BLaER1 treated with 17β-estradiol and CSF1 and Interleukin-3, amounts not matched to agents 10 nM and 100 nM (cell line): ENCODE measurements around the gene SDK1.

Source experiments
- H3K27ac ChIP-seq, 11 experiments: shearing (Covaris generic); formaldehyde crosslinking; 2 replicates each; pipeline ENCODE4 v1.8.1; 2022
- H3K27me3 ChIP-seq, 11 experiments: shearing (Covaris generic); formaldehyde crosslinking; 2 replicates each; pipeline ENCODE4 v1.8.1; 2022
- H3K36me3 ChIP-seq, 11 experiments: shearing (Covaris generic); formaldehyde crosslinking; 2 replicates each; pipeline ENCODE4 v1.8.1; 2022
- H3K4me1 ChIP-seq, 10 experiments: shearing (Covaris generic); formaldehyde crosslinking; 2 replicates each; pipeline ENCODE4 v1.8.1; 2022
- H3K4me2 ChIP-seq, 11 experiments: shearing (Covaris generic); formaldehyde crosslinking; 2 replicates each; pipeline ENCODE4 v1.8.1; 2022
- H3K4me3 ChIP-seq, 10 experiments: shearing (Covaris generic); formaldehyde crosslinking; 2 replicates each; pipeline ENCODE4 v1.8.1; 2022
- H3K9ac ChIP-seq, 11 experiments: shearing (Covaris generic); formaldehyde crosslinking; 2 replicates each; pipeline ENCODE4 v1.8.1; 2022
- H3K9me3 ChIP-seq, 11 experiments: shearing (Covaris generic); formaldehyde crosslinking; replicated peaks in 1 of 11; 2 replicates each; pipeline ENCODE4 v1.8.1; 2022
- H4K20me1 ChIP-seq, 11 experiments: shearing (Covaris generic); formaldehyde crosslinking; 2 replicates each; pipeline ENCODE4 v1.8.1; 2022
- Cebpa-rat ChIP-seq, 11 experiments: shearing (Covaris generic); IDR thresholded peaks; 2 replicates each; pipeline ENCODE4 v1.8.1; 2022

The SDK1 gene

DNA sequence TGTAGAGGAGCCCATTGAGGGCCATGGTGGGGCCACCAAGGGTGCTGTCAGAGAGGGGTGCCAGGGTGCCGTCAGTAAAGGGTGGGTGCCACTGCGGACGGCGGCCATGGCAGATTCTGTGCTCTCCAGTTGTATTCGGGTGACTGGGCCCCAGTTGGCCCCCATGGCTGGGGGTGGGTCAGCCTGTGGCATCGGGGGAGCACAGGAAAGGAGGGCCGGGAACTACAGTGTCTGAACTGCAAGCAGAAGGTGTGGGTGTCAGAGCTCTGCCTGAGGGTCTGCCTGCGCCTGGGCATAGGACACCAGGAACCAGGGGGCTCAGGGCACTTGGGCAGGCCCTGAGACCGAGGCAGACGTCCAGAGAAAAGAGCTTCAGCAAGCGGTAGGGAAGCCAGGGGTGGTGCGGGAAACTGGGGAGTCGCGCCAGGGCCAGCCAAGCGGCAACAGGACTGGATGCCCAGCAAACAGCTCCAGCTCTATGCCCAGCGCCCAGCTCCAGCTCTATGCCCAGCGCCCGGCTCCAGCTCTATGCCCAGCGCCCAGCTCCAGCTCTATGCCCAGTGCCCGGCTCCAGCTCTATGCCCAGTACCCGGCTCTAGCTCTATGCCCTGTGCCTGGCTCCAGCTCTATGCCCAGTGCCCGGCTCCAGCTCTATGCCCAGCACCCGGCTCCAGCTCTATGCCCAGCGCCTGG lies 878.8 kb downstream of the SDK1 start:
- no peak for TF ChIP-seq Cebpa-rat (IDR thresholded peaks at IDR 0.05)
- Histone ChIP-seq H3K27me3 (no peaks in the 10 kb centered on the region), H3K27ac (no peak overlapping the region), H3K4me2 (no peak overlapping the region), H3K36me3 (no peaks in the 10 kb centered on the region), H3K9ac (no peak overlapping the region), H4K20me1 (no peaks in the 10 kb centered on the region; a peak in 1 of 22 replicates), H3K4me1 (peaks cover 0 to 1% (median 0%) of the 10 kb centered on the region in 10 experiments; a peak in 3 of 20 replicates), H3K4me3 (no peak overlapping the region), H3K9me3 (peaks cover 0 to 24% (median 10%) of the 10 kb centered on the region in 11 experiments; a peak in 14 of 22 replicates)

GRCh38 chr7:4181446-4181845 lies 880.4 kb downstream of the SDK1 start:
- no peaks in the 10 kb centered on the region; a peak in 1 of 22 replicates for H4K20me1 ChIP-seq
- no peaks in the 10 kb centered on the region for H3K36me3 ChIP-seq
- no peak for TF ChIP-seq Cebpa-rat (IDR thresholded peaks at IDR 0.05)
- no peaks in the 10 kb centered on the region for H3K27me3 ChIP-seq
- peaks cover 10 to 17% (median 15%) of the 10 kb centered on the region in 10 experiments; a peak in 18 of 20 replicates for H3K4me1 ChIP-seq
- H3K4me2 ChIP-seq = no peak overlapping the region
- H3K9me3 ChIP-seq = peaks cover 0 to 24% (median 10%) of the 10 kb centered on the region in 11 experiments; a peak in 14 of 22 replicates
- H3K4me3 ChIP-seq = no peak overlapping the region
- H3K9ac ChIP-seq = no peak overlapping the region
- no peak overlapping the region for H3K27ac ChIP-seq

DNA sequence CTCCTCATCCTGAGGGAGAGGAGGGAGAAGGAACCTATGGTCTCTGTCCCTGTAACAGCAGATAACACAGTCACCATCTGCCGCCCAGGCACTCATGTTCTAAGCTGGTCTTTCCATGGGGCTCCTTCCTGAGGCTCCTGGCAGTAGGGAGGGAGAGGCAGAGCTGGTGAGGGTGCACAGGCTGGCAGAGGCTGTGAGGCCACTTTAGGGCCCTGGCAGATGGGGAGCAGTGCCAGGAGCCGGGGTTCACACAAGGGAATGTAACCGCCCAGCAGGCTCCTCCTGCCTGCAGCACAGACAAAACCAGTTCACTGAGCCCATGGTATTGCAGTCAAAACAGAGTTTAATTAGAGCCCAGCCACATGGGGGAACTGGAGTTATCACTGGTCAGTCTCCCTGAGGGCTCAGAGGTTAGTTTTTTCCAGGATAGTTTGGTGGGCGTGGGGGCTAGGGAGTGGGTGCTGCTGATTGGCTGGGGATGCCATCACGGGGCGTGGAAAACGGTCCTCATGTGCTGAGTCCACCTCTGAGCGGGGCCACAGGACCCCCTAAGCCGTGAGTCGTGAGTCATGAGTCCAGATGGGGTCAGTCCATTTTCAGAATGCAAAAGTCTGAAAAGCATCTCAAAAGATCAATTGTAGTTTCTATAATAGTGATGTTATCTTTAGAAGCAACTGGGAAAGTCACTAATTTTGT lies 881.7 kb downstream of the SDK1 start:
- H3K4me3 ChIP-seq = no peak overlapping the region
- no peaks in the 10 kb centered on the region for H3K36me3 ChIP-seq
- H3K9ac ChIP-seq = no peak overlapping the region
- no peak for TF ChIP-seq Cebpa-rat (IDR thresholded peaks at IDR 0.05)
- no peak overlapping the region for H3K4me2 ChIP-seq
- H3K9me3 ChIP-seq = peaks cover 0 to 23% (median 10%) of the 10 kb centered on the region in 11 experiments; a peak in 14 of 22 replicates
- H3K27ac ChIP-seq = no peak overlapping the region
- H4K20me1 ChIP-seq = no peaks in the 10 kb centered on the region; a peak in 1 of 22 replicates
- peaks cover 10 to 20% (median 16%) of the 10 kb centered on the region in 10 experiments; a peak in 18 of 20 replicates for H3K4me1 ChIP-seq
- H3K27me3 ChIP-seq = no peaks in the 10 kb centered on the region

DNA sequence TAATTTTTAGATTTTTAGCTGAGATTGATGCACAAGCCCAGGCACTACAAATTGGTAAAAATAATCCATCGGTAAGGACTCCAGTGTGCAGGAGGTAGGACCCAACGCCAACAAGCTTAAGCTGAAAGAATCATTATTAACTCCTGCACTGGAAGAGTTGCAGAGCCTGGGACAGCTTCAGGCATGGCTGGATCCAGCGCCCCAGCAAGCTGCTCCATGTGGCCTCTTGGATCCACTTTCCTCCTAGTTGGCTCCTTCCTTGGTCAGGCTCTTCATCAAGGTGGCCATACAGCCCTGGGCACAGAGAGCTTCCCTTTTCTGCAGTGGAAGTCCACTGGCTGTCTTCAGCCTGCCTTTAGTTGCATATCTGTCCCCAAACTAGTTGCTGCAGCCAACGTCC lies 883.6 kb downstream of the SDK1 start:
- Histone ChIP-seq H3K4me2 (peak overlapping the region in 3 of 11 experiments; percentile 69 to 76 (median 74); a peak in 2 of 22 replicates), H3K9me3 (peaks cover 0 to 18% (median 10%) of the 10 kb centered on the region in 11 experiments; a peak in 14 of 22 replicates), H3K36me3 (no peaks in the 10 kb centered on the region), H3K27ac (0 out of 22 replicates have a peak overlapping the region, but pooled peaks of 1 of the 11 experiments have one; percentile 38), H4K20me1 (no peaks in the 10 kb centered on the region; a peak in 1 of 22 replicates), H3K9ac (no peak overlapping the region), H3K27me3 (no peaks in the 10 kb centered on the region), H3K4me1 (peaks cover 10 to 20% (median 16%) of the 10 kb centered on the region in 10 experiments; a peak in 18 of 20 replicates), H3K4me3 (no peak overlapping the region)
- no peak for TF ChIP-seq Cebpa-rat (IDR thresholded peaks at IDR 0.05)

- TF ChIP-seq Cebpa-rat (IDR thresholded peaks at IDR 0.05) = no peak
Observed at GRCh38 chr7:4185136-4185535, 884.1 kb downstream of the SDK1 start.

DNA sequence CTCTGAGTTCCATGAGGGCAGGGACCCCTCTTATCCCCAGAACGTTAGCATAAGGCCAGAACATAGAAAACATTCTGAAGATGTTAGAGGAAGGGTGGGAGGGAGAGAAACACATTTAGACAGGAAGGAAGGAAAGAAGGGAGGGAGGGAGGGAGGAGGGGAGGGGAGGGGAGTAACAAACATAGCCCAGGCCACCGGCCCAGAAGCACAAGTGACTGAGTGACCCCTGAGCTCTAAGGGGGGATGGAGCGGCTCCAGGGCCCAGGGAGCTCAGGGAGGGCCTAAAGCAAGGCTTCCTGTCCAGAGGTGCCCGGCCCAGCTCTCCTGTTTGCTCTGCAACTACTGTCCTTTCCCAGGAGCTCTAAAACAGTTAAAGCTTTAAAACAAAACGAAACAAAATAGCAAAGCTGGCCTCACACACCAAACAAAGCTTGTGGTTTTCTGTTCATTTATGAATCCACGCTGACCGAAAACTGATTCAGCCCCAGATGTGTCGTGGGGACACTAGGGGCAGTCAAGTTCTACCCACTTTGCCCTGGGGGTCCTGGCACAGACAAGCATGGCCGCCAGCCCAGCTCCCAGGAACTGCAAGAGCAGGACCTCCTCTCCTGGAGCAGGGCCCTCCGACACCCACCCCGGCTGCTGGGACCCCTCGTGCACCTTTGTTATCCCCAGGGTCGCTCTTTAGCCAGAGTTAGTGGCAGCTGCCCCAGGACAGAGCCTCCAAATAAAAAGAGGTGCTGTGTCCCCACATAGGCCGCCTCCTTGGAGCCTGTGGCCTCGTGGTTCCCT lies 884.9 kb downstream of the SDK1 start:
- H3K36me3 ChIP-seq = no peaks in the 10 kb centered on the region
- no peak for TF ChIP-seq Cebpa-rat (IDR thresholded peaks at IDR 0.05)

More at GRCh38 chr7:4185136-4185535, 884.1 kb downstream of the SDK1 start:
- Histone ChIP-seq H3K36me3 (no peaks in the 10 kb centered on the region), H3K4me3 (no peak overlapping the region; a peak in 1 of 20 replicates), H3K9me3 (peaks cover 0 to 18% (median 10%) of the 10 kb centered on the region in 11 experiments; a peak in 14 of 22 replicates), H3K4me2 (peak overlapping the region; percentile 21 to 76 (median 60); a peak in 18 of 22 replicates), H3K4me1 (peaks cover 10 to 20% (median 16%) of the 10 kb centered on the region in 10 experiments; a peak in 18 of 20 replicates), H3K27ac (peak overlapping the region in 3 of 11 experiments; percentile 27 to 70 (median 38); a peak in 5 of 22 replicates), H3K27me3 (no peaks in the 10 kb centered on the region), H3K9ac (peak overlapping the region in 1 of 11 experiments; percentile 53; a peak in 1 of 22 replicates), H4K20me1 (no peaks in the 10 kb centered on the region; a peak in 1 of 22 replicates)

GRCh38 chr7:4186513-4186780 lies 885.4 kb downstream of the SDK1 start:
- no peak overlapping the region for H3K4me3 ChIP-seq
- H3K27ac ChIP-seq = peak overlapping the region in 7 of 11 experiments; percentile 38 to 70 (median 52); a peak in 10 of 22 replicates
- no peaks in the 10 kb centered on the region for H3K27me3 ChIP-seq

More for the DNA sequence above, 884.9 kb downstream of the SDK1 start:
- Histone ChIP-seq H3K9me3 (peaks cover 0 to 18% (median 10%) of the 10 kb centered on the region in 11 experiments; a peak in 14 of 22 replicates), H3K4me1 (peaks cover 10 to 20% (median 16%) of the 10 kb centered on the region in 10 experiments; a peak in 18 of 20 replicates), H3K27ac (peak overlapping the region in 8 of 11 experiments; percentile 38 to 70 (median 52); a peak in 16 of 22 replicates), H3K4me2 (peak overlapping the region; percentile 23 to 76 (median 60); a peak in 19 of 22 replicates), H3K4me3 (no peak overlapping the region; a peak in 1 of 20 replicates), H3K9ac (peak overlapping the region in 4 of 11 experiments; percentile 32 to 58 (median 50); a peak in 5 of 22 replicates), H3K27me3 (no peaks in the 10 kb centered on the region), H4K20me1 (no peaks in the 10 kb centered on the region)

DNA sequence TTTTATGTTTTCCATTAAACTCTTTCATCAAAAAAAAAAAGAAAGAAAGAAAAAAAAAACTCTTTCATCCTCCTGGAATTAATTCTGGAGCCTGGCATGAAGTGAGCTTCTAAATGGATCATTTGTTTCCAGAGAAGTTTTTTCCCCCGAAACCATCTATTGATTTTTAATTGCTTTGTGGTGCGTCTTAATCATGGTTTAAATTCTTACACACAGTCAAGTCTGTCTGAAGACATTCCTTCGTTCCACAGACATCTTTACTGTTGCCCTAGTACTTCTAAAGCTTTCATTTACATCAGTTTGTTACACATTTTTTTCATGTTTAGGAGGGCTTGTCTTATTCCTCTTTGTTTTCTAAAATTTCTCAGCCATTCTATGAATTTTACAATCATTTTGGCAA lies 887.6 kb downstream of the SDK1 start:
- H3K36me3 ChIP-seq = no peaks in the 10 kb centered on the region
- peaks cover 0 to 6% (median 0%) of the 10 kb centered on the region in 11 experiments; a peak in 1 of 22 replicates for H3K9me3 ChIP-seq
- H4K20me1 ChIP-seq = no peaks in the 10 kb centered on the region
- no peaks in the 10 kb centered on the region for H3K27me3 ChIP-seq
- H3K27ac ChIP-seq = no peak overlapping the region
- no peak overlapping the region for H3K4me3 ChIP-seq
- peaks cover 10 to 20% (median 16%) of the 10 kb centered on the region in 10 experiments; a peak in 18 of 20 replicates for H3K4me1 ChIP-seq
- no peak overlapping the region for H3K9ac ChIP-seq
- H3K4me2 ChIP-seq = no peak overlapping the region
- TF ChIP-seq Cebpa-rat (IDR thresholded peaks at IDR 0.05) = no peak

More at GRCh38 chr7:4186513-4186780, 885.4 kb downstream of the SDK1 start:
- no peak for TF ChIP-seq Cebpa-rat (IDR thresholded peaks at IDR 0.05)
- Histone ChIP-seq H3K4me1 (peaks cover 10 to 20% (median 16%) of the 10 kb centered on the region in 10 experiments; a peak in 18 of 20 replicates), H3K9ac (0 out of 22 replicates have a peak overlapping the region, but pooled peaks of 1 of the 11 experiments have one; percentile 46), H3K9me3 (peaks cover 0 to 18% (median 10%) of the 10 kb centered on the region in 11 experiments; a peak in 14 of 22 replicates), H3K36me3 (no peaks in the 10 kb centered on the region), H4K20me1 (no peaks in the 10 kb centered on the region), H3K4me2 (peak overlapping the region in 8 of 11 experiments; percentile 56 to 76 (median 62); a peak in 12 of 22 replicates)
